RWPE2 (cell line): ENCODE measurements around the gene PDIA3.
A peak's percentile ranks its signal among the peaks of the same experiment; 100 is the strongest.

Source experiments
- ATAC-seq: fragments of 200-7000 bp; cut with Tn5 transposase; 3 replicates; pipeline ENCODE4 v1.9.1; 2021; ENCODE audit warnings: low read depth
- DNase-seq: peaks from one replicate; pipeline ENCODE4 v3.0.0-alpha.2; 2020; ENCODE audit warnings: low spot score
- H3K27ac ChIP-seq: fragments of 450-650 bp; 2 replicates; pipeline ENCODE4 v1.5.1; 2017; ENCODE audit warnings: mild to moderate bottlenecking; ENCODE audit not compliant: poor library complexity, severe bottlenecking
- H3K27me3 ChIP-seq: fragments of 250-450 bp; sonication (Bioruptor Pico); 2 replicates; pipeline ENCODE4 v1.5.1; 2021; ENCODE audit warnings: mild to moderate bottlenecking, moderate library complexity; ENCODE audit not compliant: insufficient read depth, poor library complexity, severe bottlenecking
- H3K36me3 ChIP-seq: fragments of 250-450 bp; sonication (Bioruptor Pico); 2 replicates; pipeline ENCODE4 v1.5.1; 2020; ENCODE audit warnings: low read depth, mild to moderate bottlenecking, moderate library complexity
- H3K4me1 ChIP-seq: fragments of 250-450 bp; sonication (Bioruptor Pico); 2 replicates; pipeline ENCODE4 v1.5.1; 2021; ENCODE audit warnings: mild to moderate bottlenecking, moderate library complexity; ENCODE audit not compliant: insufficient read depth, poor library complexity, severe bottlenecking
- H3K4me3 ChIP-seq: fragments of 250-450 bp; sonication (Bioruptor Pico); 2 replicates; pipeline ENCODE4 v1.5.1; 2021; ENCODE audit warnings: mild to moderate bottlenecking, moderate library complexity; ENCODE audit not compliant: severe bottlenecking
- H3K9me3 ChIP-seq: fragments of 250-450 bp; sonication (Bioruptor Pico); 2 replicates; pipeline ENCODE4 v1.5.1; 2021; ENCODE audit warnings: mild to moderate bottlenecking, moderate library complexity; ENCODE audit not compliant: severe bottlenecking
- CTCF ChIP-seq: fragments of 450-650 bp; IDR thresholded peaks from one replicate; pipeline ENCODE4 v1.5.1; 2017; ENCODE audit warnings: mild to moderate bottlenecking, moderate library complexity; ENCODE audit not compliant: poor library complexity, severe bottlenecking

The PDIA3 gene

GRCh38 chr15:43772624-43773023 is 26.4 kb downstream of the PDIA3 start:
- ATAC-seq (no peak), DNase-seq (no peak)
- H3K4me3 ChIP-seq, result no peak overlapping the region
- TF ChIP-seq CTCF, result no peak
- H3K9me3 ChIP-seq, result no peaks in the 10 kb centered on the region
- H3K4me1 ChIP-seq, result no peaks in the 10 kb centered on the region
- H3K27me3 ChIP-seq, result no peaks in the 10 kb centered on the region
- H3K36me3 ChIP-seq, result peaks cover 63% of the 10 kb centered on the region
- H3K27ac ChIP-seq, result no peak overlapping the region

- DNase-seq, result no peak
- TF ChIP-seq CTCF, result no peak
- peak overlapping the region; percentile 47 for H3K27ac ChIP-seq
- H3K4me1 ChIP-seq, result no peaks in the 10 kb centered on the region
- no peaks in the 10 kb centered on the region for H3K27me3 ChIP-seq
- H3K9me3 ChIP-seq, result no peaks in the 10 kb centered on the region
- no peak overlapping the region for H3K4me3 ChIP-seq
- H3K36me3 ChIP-seq, result peaks cover 49% of the 10 kb centered on the region
- ATAC-seq, result no peak
Measured at GRCh38 chr15:43774062-43774461, 27.8 kb downstream of the PDIA3 start.

- no peaks in the 10 kb centered on the region for H3K27me3 ChIP-seq
- H3K9me3 ChIP-seq, result no peaks in the 10 kb centered on the region
- peak; percentile 94 for TF ChIP-seq CTCF
- H3K4me3 ChIP-seq, result peak overlapping the region; percentile 46
- ATAC-seq (peak; percentile 60), DNase-seq (peak; percentile 80)
- H3K36me3 ChIP-seq, result peaks cover 34% of the 10 kb centered on the region
- no peaks in the 10 kb centered on the region for H3K4me1 ChIP-seq
- H3K27ac ChIP-seq, result peak overlapping the region; percentile 47
Measured at GRCh38 chr15:43775411-43775965, 29.2 kb downstream of the PDIA3 start.

GRCh38 chr15:43776101-43776717 is 30.0 kb downstream of the PDIA3 start:
- H3K4me1 ChIP-seq, result no peaks in the 10 kb centered on the region
- peak overlapping the region; percentile 47 for H3K27ac ChIP-seq
- TF ChIP-seq CTCF, result no peak

GRCh38 chr15:43776718-43777266 is 30.6 kb downstream of the PDIA3 start, which contains the start of gene ELL3:
ELL3 (minus strand) TSS chr15:43776966; CDS start chr15:43776901, 65 bp downstream.
- Histone ChIP-seq H3K36me3 (peaks cover 21% of the 10 kb centered on the region), H3K4me3 (peak within 1 kb of the TSS; percentile 46), H3K27ac (peak within 1 kb of the TSS; percentile 47), H3K9me3 (no peaks in the 10 kb centered on the region), H3K27me3 (no peaks in the 10 kb centered on the region), H3K4me1 (no peaks in the 10 kb centered on the region)
- peak; percentile 90 for DNase-seq
- ATAC-seq, result peak; percentile 64
- no peak for TF ChIP-seq CTCF

More at GRCh38 chr15:43776101-43776717, 30.0 kb downstream of the PDIA3 start:
- ATAC-seq (peak; percentile 9), DNase-seq (peak; percentile 81)
- no peaks in the 10 kb centered on the region for H3K9me3 ChIP-seq
- H3K27me3 ChIP-seq, result no peaks in the 10 kb centered on the region
- peaks cover 27% of the 10 kb centered on the region for H3K36me3 ChIP-seq
- peak overlapping the region; percentile 46 for H3K4me3 ChIP-seq
